ENCODE results near the gene C1QL4.
"Not testable (repeated sequence)": the region's sequence is repeated elsewhere in the genome, so short reads cannot be mapped to it uniquely, and the experiment has no call there.

The C1QL4 gene

GRCh38 chr12:49297695-49298060 lies 39.3 kb downstream of the C1QL4 start:
- no peak for DNase-seq

GRCh38 chr12:49296836-49297694 lies 39.9 kb downstream of the C1QL4 start:
- no peak for DNase-seq

- DNase-seq: peak; percentile 48
Observed at GRCh38 chr12:49296034-49296835, 40.8 kb downstream of the C1QL4 start.

- DNase-seq: no peak
Observed at GRCh38 chr12:49295082-49295936, 41.7 kb downstream of the C1QL4 start, which contains the start of gene PRPH. Gene PRPH, plus strand, starts transcription at chr12:49295147. Its CDS starts 54 bp downstream, at chr12:49295201.

- no peak for DNase-seq
Observed at GRCh38 chr12:49294804-49295081, 42.2 kb downstream of the C1QL4 start.

- DNase-seq: no peak
Observed at GRCh38 chr12:49294086-49294803, 42.7 kb downstream of the C1QL4 start.

- no peak for DNase-seq
Observed at GRCh38 chr12:49293056-49293956, 43.7 kb downstream of the C1QL4 start.

GRCh38 chr12:49292729-49293055 lies 44.3 kb downstream of the C1QL4 start:
- DNase-seq: no peak

GRCh38 chr12:49288922-49289555 lies 47.9 kb downstream of the C1QL4 start:
- no peak for DNase-seq

GRCh38 chr12:49288412-49288853 lies 48.6 kb downstream of the C1QL4 start:
- peak; percentile 64 for DNase-seq

GRCh38 chr12:49287876-49288275 lies 49.1 kb downstream of the C1QL4 start:
- no peak for DNase-seq

- DNase-seq: no peak
Observed at GRCh38 chr12:49284672-49285071, 52.3 kb downstream of the C1QL4 start.

- no peak for DNase-seq
Observed at GRCh38 chr12:49283541-49284429, 53.2 kb downstream of the C1QL4 start.

- not testable (repeated sequence) for DNase-seq
Observed at GRCh38 chr12:49282740-49283375, 54.1 kb downstream of the C1QL4 start.
